GM12872 (cell line): Measurements from ENCODE around the gene IQCE.

Experiments used
- TF ChIP-seq, protein P1 (sequence below): IDR thresholded peaks from 3 replicates; pipeline ENCODE4 v1.5.1; 2011; ENCODE audit warnings: low read depth, mild to moderate bottlenecking, low read length, moderate library complexity; ENCODE audit not compliant: insufficient read depth

IQCE gene

DNA sequence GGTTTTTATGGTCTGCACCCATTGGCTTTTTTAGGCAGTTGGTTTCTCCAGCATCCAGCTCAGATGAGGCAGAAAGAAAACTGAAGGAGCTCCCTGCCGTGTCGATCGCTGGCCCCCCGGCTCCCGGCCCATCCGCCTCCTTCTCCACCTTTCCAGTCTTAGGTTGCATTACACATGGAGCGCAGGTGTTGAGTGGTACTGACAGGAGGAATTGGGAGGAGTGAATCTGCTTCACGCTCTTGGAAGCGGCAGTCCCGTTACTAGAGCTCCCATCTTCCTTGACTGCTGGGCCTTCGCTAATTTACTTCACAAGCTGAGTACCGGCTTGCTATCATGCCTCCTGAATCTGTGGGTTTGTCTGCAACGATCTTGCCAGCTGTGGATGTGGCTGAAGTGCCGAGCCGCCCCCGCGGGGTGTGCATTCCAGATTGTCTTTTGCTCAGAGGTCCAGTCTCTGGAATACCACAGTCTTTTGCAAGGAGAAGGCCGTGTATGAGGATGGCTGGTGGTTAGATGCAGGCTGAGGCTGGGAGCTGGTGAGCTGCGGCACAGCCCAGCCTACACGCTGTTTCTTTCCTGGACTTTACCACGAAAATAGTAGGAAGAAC, 17.1 kb downstream of the IQCE start:
- TF ChIP-seq, protein P1, sequence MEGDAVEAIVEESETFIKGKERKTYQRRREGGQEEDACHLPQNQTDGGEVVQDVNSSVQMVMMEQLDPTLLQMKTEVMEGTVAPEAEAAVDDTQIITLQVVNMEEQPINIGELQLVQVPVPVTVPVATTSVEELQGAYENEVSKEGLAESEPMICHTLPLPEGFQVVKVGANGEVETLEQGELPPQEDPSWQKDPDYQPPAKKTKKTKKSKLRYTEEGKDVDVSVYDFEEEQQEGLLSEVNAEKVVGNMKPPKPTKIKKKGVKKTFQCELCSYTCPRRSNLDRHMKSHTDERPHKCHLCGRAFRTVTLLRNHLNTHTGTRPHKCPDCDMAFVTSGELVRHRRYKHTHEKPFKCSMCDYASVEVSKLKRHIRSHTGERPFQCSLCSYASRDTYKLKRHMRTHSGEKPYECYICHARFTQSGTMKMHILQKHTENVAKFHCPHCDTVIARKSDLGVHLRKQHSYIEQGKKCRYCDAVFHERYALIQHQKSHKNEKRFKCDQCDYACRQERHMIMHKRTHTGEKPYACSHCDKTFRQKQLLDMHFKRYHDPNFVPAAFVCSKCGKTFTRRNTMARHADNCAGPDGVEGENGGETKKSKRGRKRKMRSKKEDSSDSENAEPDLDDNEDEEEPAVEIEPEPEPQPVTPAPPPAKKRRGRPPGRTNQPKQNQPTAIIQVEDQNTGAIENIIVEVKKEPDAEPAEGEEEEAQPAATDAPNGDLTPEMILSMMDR: no peak

DNA sequence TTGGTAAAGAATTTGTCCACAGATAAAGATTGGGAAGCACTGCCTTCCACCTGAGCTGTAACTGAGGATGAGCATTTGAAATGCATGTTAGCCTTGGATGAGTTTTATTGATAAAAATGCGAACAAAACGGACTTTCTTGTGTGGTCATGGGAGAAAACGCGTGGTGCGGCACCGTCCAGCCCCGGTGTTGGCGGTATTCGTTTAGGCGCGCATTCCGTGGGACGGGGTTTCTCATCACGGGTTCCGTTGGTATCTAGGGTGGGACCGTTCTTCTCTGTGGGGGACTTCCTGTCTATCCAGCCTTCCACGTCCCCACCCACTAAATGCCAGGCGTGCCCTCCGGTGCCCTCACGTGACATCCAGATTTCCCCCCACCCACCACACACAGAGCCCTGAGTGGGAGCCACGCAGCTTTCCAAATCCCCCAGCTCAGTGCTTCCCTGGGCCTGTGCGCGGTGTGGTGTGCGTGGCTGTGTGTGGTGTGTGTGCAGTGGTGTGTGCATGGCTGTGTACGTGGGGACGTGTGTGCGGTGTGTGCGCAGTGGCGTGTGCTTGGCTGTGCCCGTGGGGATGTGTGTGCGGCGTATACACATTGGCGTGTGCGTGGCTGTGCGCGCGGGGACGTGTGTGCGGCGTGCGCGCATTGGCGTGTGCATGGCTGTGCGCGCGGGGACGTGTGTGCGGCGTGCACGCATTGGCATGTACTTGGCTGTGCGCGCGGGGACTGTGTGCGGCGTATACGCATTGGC, 18.1 kb downstream of the IQCE start:
- TF ChIP-seq, protein P1: no peak

DNA sequence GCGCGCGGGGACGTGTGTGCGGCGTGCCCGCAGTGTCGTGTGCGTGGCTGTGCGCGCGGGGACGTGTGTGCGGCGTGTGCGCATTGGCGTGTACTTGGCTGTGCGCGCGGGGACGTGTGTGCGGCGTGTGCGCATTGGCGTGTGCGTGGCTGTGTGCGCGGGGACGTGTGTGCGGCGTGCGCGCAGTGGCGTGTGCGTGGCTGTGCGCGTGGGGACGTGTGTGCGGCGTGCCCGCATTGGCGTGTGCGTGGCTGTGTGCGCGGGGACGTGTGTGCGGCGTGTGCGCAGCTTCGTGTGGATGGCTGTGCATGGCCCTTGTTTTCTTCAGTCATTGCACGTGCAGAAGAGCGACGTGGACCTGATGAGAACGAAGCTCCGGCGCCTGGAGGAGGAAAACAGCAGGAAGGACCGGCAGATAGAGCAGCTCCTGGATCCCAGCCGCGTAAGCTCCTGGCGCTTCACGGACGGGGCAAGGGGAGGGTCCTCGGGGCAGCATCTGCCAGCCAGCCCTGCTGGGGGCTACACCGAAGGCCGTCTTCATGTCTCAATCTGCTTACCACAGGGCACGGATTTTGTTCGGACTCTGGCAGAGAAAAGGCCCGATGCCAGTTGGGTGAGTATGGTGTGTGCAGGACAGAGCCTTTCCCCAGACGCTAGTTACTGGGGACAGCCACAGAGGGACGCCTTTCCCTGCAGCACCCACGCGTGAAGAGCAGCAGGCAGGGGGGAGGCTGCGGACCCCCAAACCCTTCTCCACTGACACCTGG, 19.3 kb downstream of the IQCE start:
- TF ChIP-seq, protein P1: no peak

DNA sequence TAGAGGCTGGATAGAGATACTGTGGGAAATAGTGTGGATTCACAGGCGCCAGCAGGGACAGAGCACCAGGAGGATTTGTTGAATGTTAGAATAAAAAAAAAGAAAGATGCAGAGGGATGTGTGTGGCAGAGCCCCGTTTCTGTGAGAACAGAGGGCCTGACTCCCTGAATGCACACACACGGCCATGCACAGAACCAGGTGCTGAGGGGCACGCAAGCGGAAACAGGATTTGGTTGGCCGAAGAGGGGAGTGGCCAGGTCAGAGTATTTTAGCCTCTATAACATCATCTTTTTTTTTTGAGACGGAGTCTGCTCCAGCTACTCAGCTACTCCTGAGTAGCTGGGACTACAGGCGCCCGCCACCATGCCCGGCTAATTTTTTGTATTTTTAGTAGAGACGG, 21.9 kb downstream of the IQCE start:
- TF ChIP-seq, protein P1: no peak

DNA sequence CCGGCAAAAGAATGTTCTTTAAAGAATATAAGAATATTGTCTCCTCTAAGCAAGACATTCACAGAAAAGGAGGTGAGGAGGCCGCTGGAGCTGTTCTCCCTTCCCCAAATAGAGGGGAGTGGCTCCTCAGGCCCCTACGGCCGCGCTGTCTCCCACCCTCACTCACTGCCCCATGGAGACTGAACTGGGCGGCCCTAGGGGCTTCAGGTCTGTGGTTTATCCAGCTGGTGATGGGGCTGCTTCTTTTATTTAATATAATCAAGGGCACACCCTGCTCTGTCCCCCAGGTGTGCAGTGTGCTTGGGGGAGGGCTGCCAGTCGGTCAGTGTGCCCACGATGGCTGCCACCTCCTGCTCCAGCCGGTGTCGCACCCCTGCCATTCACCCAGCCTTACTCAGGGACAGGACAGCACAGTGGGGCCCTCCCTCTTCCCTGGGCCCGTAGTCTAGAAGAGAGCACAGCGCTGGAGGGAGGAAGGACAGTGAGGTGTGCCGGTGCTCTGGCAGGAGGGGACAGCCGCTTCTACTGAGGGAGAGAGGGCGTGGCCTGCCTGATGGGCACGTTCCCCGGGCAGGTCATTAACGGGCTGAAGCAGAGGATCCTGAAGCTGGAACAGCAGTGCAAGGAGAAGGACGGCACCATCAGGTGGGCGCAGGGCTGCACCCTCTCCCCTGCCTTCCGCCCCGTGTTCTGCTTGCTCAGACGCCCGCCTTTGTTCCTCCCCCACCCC, 23.4 kb downstream of the IQCE start:
- TF ChIP-seq, protein P1: no peak

DNA sequence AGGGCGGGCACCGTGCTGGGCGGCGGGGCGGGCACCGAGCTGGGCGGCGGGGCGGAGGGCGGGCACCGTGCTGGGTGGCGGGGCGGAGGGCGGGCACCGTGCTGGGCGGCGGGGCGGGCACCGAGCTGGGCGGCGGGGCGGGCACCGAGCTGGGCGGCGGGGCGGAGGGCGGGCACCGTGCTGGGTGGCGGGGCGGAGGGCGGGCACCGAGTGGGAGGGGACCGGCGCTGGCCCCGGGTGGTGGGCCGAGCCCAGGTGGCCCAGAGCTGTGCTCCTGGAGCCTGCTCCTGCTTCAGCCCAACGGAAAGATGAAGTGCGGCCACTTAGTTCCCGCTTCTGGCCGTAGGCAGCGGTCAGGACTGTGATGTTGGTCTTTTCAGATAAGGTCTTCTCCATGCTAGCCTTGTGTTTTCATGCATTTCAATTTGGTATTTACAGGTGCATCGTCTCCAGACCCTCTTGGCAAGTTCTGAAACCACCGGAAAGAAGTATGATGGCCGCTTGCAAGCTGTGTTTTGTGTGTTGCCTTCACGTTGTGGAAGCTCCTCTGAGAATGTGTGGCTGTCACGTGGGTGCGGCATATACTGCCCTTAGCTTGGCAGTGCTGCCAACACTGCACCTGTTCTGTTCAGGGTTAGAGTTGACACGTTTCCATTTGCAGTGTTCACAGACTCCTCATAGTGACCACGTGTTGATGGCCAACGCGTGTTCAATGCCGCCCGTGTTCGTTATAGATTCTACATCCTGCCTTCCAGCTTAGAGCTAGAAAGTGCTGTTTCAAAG, 25.2 kb downstream of the IQCE start:
- TF ChIP-seq, protein P1: no peak

DNA sequence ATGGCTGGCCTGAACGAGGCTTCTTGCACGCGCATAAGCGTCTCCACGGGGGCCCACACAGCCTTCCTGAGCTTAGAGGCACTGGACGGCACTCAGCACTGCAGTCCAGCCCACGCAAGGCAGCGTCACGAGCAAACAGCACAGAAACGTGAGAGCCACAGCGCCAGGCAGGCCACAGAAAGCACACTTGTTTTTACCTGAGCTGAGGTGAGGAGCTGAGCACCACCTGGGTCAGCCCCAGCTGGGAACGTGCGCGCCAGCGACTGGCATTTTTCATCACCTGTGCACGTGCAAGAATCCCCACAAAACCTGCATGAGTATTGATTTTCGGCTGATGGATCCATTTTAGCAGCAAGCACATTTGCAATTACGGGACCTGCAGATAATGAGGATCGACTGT, 26.7 kb downstream of the IQCE start:
- TF ChIP-seq, protein P1: no peak
